HEK293 (cell line): ENCODE measurements around the gene ARHGEF37.
"Not testable (repeated sequence)": the region's sequence is repeated elsewhere in the genome, so short reads cannot be mapped to it uniquely, and the experiment has no call there.

Experiments
- CTCF ChIA-PET: fragments of 350-600 bp; formaldehyde crosslinking; extraction: SDS; loops from one replicate; lab custom pipeline; 2021; ENCODE audit warnings: antibody characterized with exemption; lab: Yijun Ruan, JAX
- POLR2A ChIA-PET: fragments of 300-600 bp; formaldehyde crosslinking; extraction: SDS; loops from one replicate; lab custom pipeline; 2020; ENCODE audit warnings: antibody characterized with exemption, inconsistent platforms; lab: Yijun Ruan, JAX
- H3K27ac ChIP-seq: fragments of 200-500 bp; sonication (Bioruptor generic); 2 replicates; pipeline ENCODE4 v1.5.1; 2014; ENCODE audit warnings: low read depth, low read length, control low read depth, inconsistent platforms; ENCODE audit errors: extremely low read depth
- H3K36me3 ChIP-seq, 2 experiments: fragments of 200-500 bp in 1 of 2; sonication (Bioruptor generic) in 1 of 2; 1 replicate in 1 of 2; 2 replicates in 1 of 2; pipeline ENCODE4 v1.5.1; 2014 to 2017; ENCODE audit warnings: inconsistent platforms in 2 of 2, low read length in 2 of 2; ENCODE audit not compliant: control insufficient read depth in 2 of 2, insufficient read depth in 1 of 2
- H3K4me1 ChIP-seq: fragments of 200-500 bp; sonication (Bioruptor generic); 2 replicates; pipeline ENCODE4 v1.5.1; 2014; ENCODE audit warnings: mild to moderate bottlenecking, low read length, inconsistent platforms; ENCODE audit not compliant: control insufficient read depth, insufficient read depth
- H3K4me3 ChIP-seq: 2 replicates; pipeline ENCODE4 v1.5.1; 2011; ENCODE audit warnings: low read depth, mild to moderate bottlenecking, control low read depth, low read length, moderate library complexity
- H3K9me3 ChIP-seq: fragments of 200-500 bp; sonication (Bioruptor generic); 2 replicates; pipeline ENCODE4 v1.5.1; 2014; ENCODE audit warnings: low read depth, low read length, inconsistent platforms; ENCODE audit not compliant: control insufficient read depth, insufficient read depth
- MEIS1 ChIP-seq: sonication (generic); formaldehyde crosslinking; IDR thresholded peaks from 2 replicates; pipeline ENCODE4 v1.8.1; 2022; ENCODE audit warnings: missing genetic modification reagents, mild to moderate bottlenecking, borderline replicate concordance
- PRDM6 ChIP-seq: fragments of 450-650 bp; formaldehyde crosslinking; IDR thresholded peaks from 2 replicates; pipeline ENCODE4 v1.5.1; 2017; ENCODE audit warnings: missing biosample characterization, missing genetic modification characterization
- ZBTB49 ChIP-seq: fragments of 450-650 bp; formaldehyde crosslinking; IDR thresholded peaks from 2 replicates; pipeline ENCODE4 v1.5.1; 2016; ENCODE audit warnings: missing biosample characterization, missing genetic modification characterization, low read depth
- ZNF112 ChIP-seq: fragments of 450-650 bp; formaldehyde crosslinking; IDR thresholded peaks from 2 replicates; pipeline ENCODE4 v1.5.0; 2017; ENCODE audit warnings: missing biosample characterization, missing genetic modification characterization
- ZNF132 ChIP-seq: fragments of 450-650 bp; formaldehyde crosslinking; IDR thresholded peaks from 2 replicates; pipeline ENCODE4 v1.5.1; 2017; ENCODE audit warnings: missing biosample characterization, missing genetic modification characterization, borderline replicate concordance
- ZNF138 ChIP-seq: fragments of 450-650 bp; formaldehyde crosslinking; IDR thresholded peaks from 2 replicates; pipeline ENCODE4 v1.5.1; 2016; ENCODE audit warnings: missing biosample characterization, missing genetic modification characterization, borderline replicate concordance
- ZNF184 ChIP-seq: fragments of 450-650 bp; IDR thresholded peaks from 2 replicates; pipeline ENCODE4 v1.5.1; 2018; ENCODE audit warnings: missing biosample characterization, mild to moderate bottlenecking, missing genetic modification characterization
- ZNF311 ChIP-seq: fragments of 450-650 bp; formaldehyde crosslinking; IDR thresholded peaks from 2 replicates; pipeline ENCODE4 v1.5.1; 2017; ENCODE audit warnings: missing biosample characterization, missing genetic modification characterization, borderline replicate concordance
- ZNF488 ChIP-seq: fragments of 450-650 bp; formaldehyde crosslinking; IDR thresholded peaks from 2 replicates; pipeline ENCODE4 v1.5.1; 2016; ENCODE audit warnings: missing biosample characterization, missing genetic modification characterization
- ZNF529 ChIP-seq: fragments of 450-650 bp; formaldehyde crosslinking; IDR thresholded peaks from 2 replicates; pipeline ENCODE4 v1.5.1; 2017; ENCODE audit warnings: missing genetic modification characterization, missing biosample characterization; ENCODE audit not compliant: insufficient replicate concordance
- ZNF548 ChIP-seq: fragments of 450-650 bp; formaldehyde crosslinking; IDR thresholded peaks from 2 replicates; pipeline ENCODE4 v1.5.1; 2016; ENCODE audit warnings: missing biosample characterization, missing genetic modification characterization
- ZNF600 ChIP-seq: fragments of 450-650 bp; formaldehyde crosslinking; IDR thresholded peaks from 2 replicates; pipeline ENCODE4 v1.5.1; 2016; ENCODE audit warnings: missing biosample characterization, missing genetic modification characterization
- ZNF677 ChIP-seq: fragments of 450-650 bp; IDR thresholded peaks from 2 replicates; pipeline ENCODE4 v1.5.0; 2018; ENCODE audit warnings: missing biosample characterization, mild to moderate bottlenecking, missing genetic modification characterization, moderate library complexity
- ZNF791 ChIP-seq: fragments of 450-650 bp; formaldehyde crosslinking; IDR thresholded peaks from 2 replicates; pipeline ENCODE4 v1.5.1; 2016; ENCODE audit warnings: missing biosample characterization, missing genetic modification characterization

The ARHGEF37 gene

GRCh38 chr5:149532413-149532812 is 48.9 kb upstream of the ARHGEF37 start:
- ChIA-PET POLR2A (interaction anchor here (1.4 kb wide), 1 partner anchor 19 kb away, joined by 4 read pairs; the partner anchor contains the start of gene CSNK1A1), CTCF (interaction anchor here (1.6 kb wide), 1 partner anchor 9 kb away, joined by 5 read pairs; no protein-coding TSS in a partner anchor)
- H3K27ac ChIP-seq, result no peak overlapping the region
- no peak for TF ChIP-seq ZNF791 (tag by site-specific recombination)
- no peak for TF ChIP-seq MEIS1 (CRISPR knock-in tag)
- TF ChIP-seq ZNF548 (tag by site-specific recombination), result no peak
- no peak for TF ChIP-seq ZNF311 (tag by site-specific recombination)
- no peaks in the 10 kb centered on the region for H3K9me3 ChIP-seq
- H3K4me1 ChIP-seq, result peaks cover 26% of the 10 kb centered on the region
- peaks cover 32 to 38% of the 10 kb centered on the region in 2 experiments for H3K36me3 ChIP-seq
- no peak overlapping the region for H3K4me3 ChIP-seq

- not testable (repeated sequence) for H3K9me3 ChIP-seq, H3K27ac ChIP-seq, H3K4me3 ChIP-seq
- ChIA-PET CTCF (interaction anchor here (0.7 to 1.5 kb wide), 2 partner anchors 16 to 24 kb away, joined by 3 to 4 read pairs; partner anchors contain the start of gene CSNK1A1), POLR2A (interaction anchor here (0.6 to 1.7 kb wide), 2 partner anchors 9 to 15 kb away, joined by 3 to 4 read pairs; no protein-coding TSS in a partner anchor)
- H3K4me1 ChIP-seq, result peaks cover 13% of the 10 kb centered on the region
- peaks cover 49 to 51% of the 10 kb centered on the region in 2 experiments for H3K36me3 ChIP-seq
- TF ChIP-seq ZNF600, result peak; percentile 47; the same call in 1 of the 2 replicates
Observed at GRCh38 chr5:149535787-149536186, 45.5 kb upstream of the ARHGEF37 start.

GRCh38 chr5:149537374-149537975 is 43.8 kb upstream of the ARHGEF37 start:
- Histone ChIP-seq H3K4me1 (peaks cover 13% of the 10 kb centered on the region), H3K36me3 (peaks cover 50 to 59% of the 10 kb centered on the region in 2 experiments)
- CTCF ChIA-PET, result interaction anchor here (1.0 to 1.1 kb wide), 2 partner anchors 96 to 105 kb away, joined by 4 to 8 read pairs; no protein-coding TSS in a partner anchor

More at GRCh38 chr5:149537374-149537975, 43.8 kb upstream of the ARHGEF37 start:
- TF ChIP-seq ZNF488 (tag by site-specific recombination) (no peak), ZBTB49 (tag by site-specific recombination) (no peak), ZNF184 (tag by site-specific recombination) (no peak), ZNF677 (tag by site-specific recombination) (peak; percentile 99), ZNF132 (tag by site-specific recombination) (no peak), ZNF529 (tag by site-specific recombination) (no peak), ZNF138 (tag by site-specific recombination) (no peak), PRDM6 (tag by site-specific recombination) (peak; percentile 73), ZNF112 (tag by site-specific recombination) (no peak)
- Histone ChIP-seq H3K9me3 (no peaks in the 10 kb centered on the region), H3K27ac (no peak overlapping the region), H3K4me3 (no peak overlapping the region)
- POLR2A ChIA-PET, result no interaction called here
